PFSK-1 (cell line): ENCODE data around the gene PTCH1.

Experiments used
- FOXP2 ChIP-seq: optimal IDR thresholded peaks from 2 replicates; pipeline ENCODE3; 2011; ENCODE audit warnings: borderline replicate concordance, control low read depth, inconsistent platforms; ENCODE audit not compliant: insufficient read depth; ENCODE audit errors: extremely low read length, extremely low read depth
- POLR2AphosphoS5 ChIP-seq: IDR thresholded peaks from 2 replicates; pipeline ENCODE4 v1.6.1; 2012; ENCODE audit warnings: low read depth, mild to moderate bottlenecking, control low read depth, low read length, moderate library complexity
- REST ChIP-seq, 2 experiments: IDR thresholded peaks; 2 replicates each; pipeline versions ENCODE4 v1.6.1 to v1.8.0; 2011 to 2012; ENCODE audit warnings: low read depth in 2 of 2, low read length in 2 of 2, control low read depth in 1 of 2, inconsistent platforms in 1 of 2, mild to moderate bottlenecking in 1 of 2, moderate library complexity in 1 of 2; ENCODE audit not compliant: insufficient read depth in 1 of 2
- SIN3A ChIP-seq: IDR thresholded peaks from 2 replicates; pipeline ENCODE4 v1.6.1; 2012; ENCODE audit warnings: mild to moderate bottlenecking, low read length, moderate library complexity, borderline replicate concordance; ENCODE audit not compliant: insufficient read depth
- TAF1 ChIP-seq: IDR thresholded peaks from 2 replicates; pipeline ENCODE4 v1.6.1; 2012; ENCODE audit warnings: low read length, control low read depth, borderline replicate concordance; ENCODE audit not compliant: insufficient read depth

Gene PTCH1

GRCh38 chr9:95529910-95530309 is 13.1 kb upstream of the PTCH1 start:
- TF ChIP-seq FOXP2 = no peak
- no peak for TF ChIP-seq POLR2AphosphoS5
- TF ChIP-seq REST (IDR thresholded peaks at IDR 0.05; ENCODE audit: insufficient read depth in 1 of 2, low read depth in 2 of 2, low read length in 2 of 2) = no peak

- TF ChIP-seq FOXP2 = no peak
- no peak for TF ChIP-seq TAF1
- no peak for TF ChIP-seq SIN3A
- no peak for TF ChIP-seq POLR2AphosphoS5
- no peak for TF ChIP-seq REST (IDR thresholded peaks at IDR 0.05; ENCODE audit: insufficient read depth in 1 of 2, low read depth in 2 of 2, low read length in 2 of 2)
Observed at GRCh38 chr9:95528908-95529502, 12.2 kb upstream of the PTCH1 start.

- TF ChIP-seq REST (IDR thresholded peaks at IDR 0.05; ENCODE audit: insufficient read depth in 1 of 2, low read depth in 2 of 2, low read length in 2 of 2) (no peak), TAF1 (no peak), POLR2AphosphoS5 (no peak), FOXP2 (no peak), SIN3A (no peak)
Observed at GRCh38 chr9:95522871-95523370, 6.2 kb upstream of the PTCH1 start.

GRCh38 chr9:95521699-95522098 is 4.9 kb upstream of the PTCH1 start:
- TF ChIP-seq POLR2AphosphoS5 (no peak), FOXP2 (no peak), TAF1 (no peak), SIN3A (no peak)

- TF ChIP-seq FOXP2 (no peak), TAF1 (no peak), POLR2AphosphoS5 (no peak), REST (IDR thresholded peaks at IDR 0.05; ENCODE audit: insufficient read depth in 1 of 2, low read depth in 2 of 2, low read length in 2 of 2) (no peak), SIN3A (no peak)
Observed at GRCh38 chr9:95517559-95518425, 1.0 kb upstream of the PTCH1 start.
